ENCODE data around the gene PIAS1.

DNA sequence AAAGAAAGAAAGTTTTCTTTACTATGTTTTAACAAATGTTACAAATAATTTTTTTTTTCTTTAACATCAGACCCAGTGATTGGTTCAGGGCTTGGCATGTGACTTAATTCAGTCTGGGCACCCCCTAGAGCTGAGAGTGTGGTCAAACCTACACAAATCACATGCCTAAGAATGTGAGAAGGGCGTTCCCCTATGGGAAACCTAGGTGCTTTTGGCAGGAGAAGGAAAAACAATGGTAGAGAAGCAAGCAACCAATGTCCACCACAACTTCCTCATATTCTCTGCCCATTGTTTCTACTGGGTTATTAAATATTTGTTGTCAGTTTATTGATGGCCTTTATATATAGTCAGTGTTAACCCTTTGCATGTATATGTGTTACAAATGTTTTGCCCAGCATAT lies 21.4 kb upstream of the PIAS1 start:
- TF ChIP-seq POLR2A (IDR thresholded peaks at IDR 0.05; ENCODE audit: low read length) (no peak), JUN (IDR thresholded peaks at IDR 0.05) (no peak), CHD2 (IDR thresholded peaks at IDR 0.05; ENCODE audit: low read length, partially characterized antibody) (no peak), GATA3 (IDR thresholded peaks at IDR 0.05; ENCODE audit: borderline replicate concordance) (no peak), MAFK (IDR thresholded peaks at IDR 0.05; ENCODE audit: partially characterized antibody) (no peak), CEBPB (IDR thresholded peaks at IDR 0.05) (no peak), KDM5A (IDR thresholded peaks at IDR 0.05) (no peak), RCOR1 (IDR thresholded peaks at IDR 0.05; ENCODE audit: low read depth, low read length) (no peak), RFX5 (IDR thresholded peaks at IDR 0.05) (no peak), RARB (CRISPR knock-in tag; IDR thresholded peaks at IDR 0.05) (no peak)
- TF ChIP-seq, protein P1, sequence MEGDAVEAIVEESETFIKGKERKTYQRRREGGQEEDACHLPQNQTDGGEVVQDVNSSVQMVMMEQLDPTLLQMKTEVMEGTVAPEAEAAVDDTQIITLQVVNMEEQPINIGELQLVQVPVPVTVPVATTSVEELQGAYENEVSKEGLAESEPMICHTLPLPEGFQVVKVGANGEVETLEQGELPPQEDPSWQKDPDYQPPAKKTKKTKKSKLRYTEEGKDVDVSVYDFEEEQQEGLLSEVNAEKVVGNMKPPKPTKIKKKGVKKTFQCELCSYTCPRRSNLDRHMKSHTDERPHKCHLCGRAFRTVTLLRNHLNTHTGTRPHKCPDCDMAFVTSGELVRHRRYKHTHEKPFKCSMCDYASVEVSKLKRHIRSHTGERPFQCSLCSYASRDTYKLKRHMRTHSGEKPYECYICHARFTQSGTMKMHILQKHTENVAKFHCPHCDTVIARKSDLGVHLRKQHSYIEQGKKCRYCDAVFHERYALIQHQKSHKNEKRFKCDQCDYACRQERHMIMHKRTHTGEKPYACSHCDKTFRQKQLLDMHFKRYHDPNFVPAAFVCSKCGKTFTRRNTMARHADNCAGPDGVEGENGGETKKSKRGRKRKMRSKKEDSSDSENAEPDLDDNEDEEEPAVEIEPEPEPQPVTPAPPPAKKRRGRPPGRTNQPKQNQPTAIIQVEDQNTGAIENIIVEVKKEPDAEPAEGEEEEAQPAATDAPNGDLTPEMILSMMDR (IDR thresholded peaks at IDR 0.05): no peak
- TF ChIP-seq, protein P2, sequence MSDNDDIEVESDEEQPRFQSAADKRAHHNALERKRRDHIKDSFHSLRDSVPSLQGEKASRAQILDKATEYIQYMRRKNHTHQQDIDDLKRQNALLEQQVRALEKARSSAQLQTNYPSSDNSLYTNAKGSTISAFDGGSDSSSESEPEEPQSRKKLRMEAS (IDR thresholded peaks at IDR 0.05): no peak
- TF ChIP-seq, protein P3, sequence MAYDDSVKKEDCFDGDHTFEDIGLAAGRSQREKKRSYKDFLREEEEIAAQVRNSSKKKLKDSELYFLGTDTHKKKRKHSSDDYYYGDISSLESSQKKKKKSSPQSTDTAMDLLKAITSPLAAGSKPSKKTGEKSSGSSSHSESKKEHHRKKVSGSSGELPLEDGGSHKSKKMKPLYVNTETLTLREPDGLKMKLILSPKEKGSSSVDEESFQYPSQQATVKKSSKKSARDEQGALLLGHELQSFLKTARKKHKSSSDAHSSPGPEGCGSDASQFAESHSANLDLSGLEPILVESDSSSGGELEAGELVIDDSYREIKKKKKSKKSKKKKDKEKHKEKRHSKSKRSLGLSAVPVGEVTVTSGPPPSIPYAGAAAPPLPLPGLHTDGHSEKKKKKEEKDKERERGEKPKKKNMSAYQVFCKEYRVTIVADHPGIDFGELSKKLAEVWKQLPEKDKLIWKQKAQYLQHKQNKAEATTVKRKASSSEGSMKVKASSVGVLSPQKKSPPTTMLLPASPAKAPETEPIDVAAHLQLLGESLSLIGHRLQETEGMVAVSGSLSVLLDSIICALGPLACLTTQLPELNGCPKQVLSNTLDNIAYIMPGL (CRISPR knock-in tag; IDR thresholded peaks at IDR 0.05; ENCODE audit: borderline replicate concordance): no peak
